ENCODE results near the gene ZNF687.
A peak's percentile ranks its signal among the peaks of the same experiment; 100 is the strongest.
"Not testable (repeated sequence)": the region's sequence is repeated elsewhere in the genome, so short reads cannot be mapped to it uniquely, and the experiment has no call there.

Gene ZNF687, protein sequence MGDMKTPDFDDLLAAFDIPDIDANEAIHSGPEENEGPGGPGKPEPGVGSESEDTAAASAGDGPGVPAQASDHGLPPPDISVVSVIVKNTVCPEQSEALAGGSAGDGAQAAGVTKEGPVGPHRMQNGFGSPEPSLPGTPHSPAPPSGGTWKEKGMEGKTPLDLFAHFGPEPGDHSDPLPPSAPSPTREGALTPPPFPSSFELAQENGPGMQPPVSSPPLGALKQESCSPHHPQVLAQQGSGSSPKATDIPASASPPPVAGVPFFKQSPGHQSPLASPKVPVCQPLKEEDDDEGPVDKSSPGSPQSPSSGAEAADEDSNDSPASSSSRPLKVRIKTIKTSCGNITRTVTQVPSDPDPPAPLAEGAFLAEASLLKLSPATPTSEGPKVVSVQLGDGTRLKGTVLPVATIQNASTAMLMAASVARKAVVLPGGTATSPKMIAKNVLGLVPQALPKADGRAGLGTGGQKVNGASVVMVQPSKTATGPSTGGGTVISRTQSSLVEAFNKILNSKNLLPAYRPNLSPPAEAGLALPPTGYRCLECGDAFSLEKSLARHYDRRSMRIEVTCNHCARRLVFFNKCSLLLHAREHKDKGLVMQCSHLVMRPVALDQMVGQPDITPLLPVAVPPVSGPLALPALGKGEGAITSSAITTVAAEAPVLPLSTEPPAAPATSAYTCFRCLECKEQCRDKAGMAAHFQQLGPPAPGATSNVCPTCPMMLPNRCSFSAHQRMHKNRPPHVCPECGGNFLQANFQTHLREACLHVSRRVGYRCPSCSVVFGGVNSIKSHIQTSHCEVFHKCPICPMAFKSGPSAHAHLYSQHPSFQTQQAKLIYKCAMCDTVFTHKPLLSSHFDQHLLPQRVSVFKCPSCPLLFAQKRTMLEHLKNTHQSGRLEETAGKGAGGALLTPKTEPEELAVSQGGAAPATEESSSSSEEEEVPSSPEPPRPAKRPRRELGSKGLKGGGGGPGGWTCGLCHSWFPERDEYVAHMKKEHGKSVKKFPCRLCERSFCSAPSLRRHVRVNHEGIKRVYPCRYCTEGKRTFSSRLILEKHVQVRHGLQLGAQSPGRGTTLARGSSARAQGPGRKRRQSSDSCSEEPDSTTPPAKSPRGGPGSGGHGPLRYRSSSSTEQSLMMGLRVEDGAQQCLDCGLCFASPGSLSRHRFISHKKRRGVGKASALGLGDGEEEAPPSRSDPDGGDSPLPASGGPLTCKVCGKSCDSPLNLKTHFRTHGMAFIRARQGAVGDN

GRCh38 chr1:151281969-151282882 lies at the start of gene ZNF687:
Gene ZNF687 (plus strand): TSS chr1:151282299. CDS start chr1:151286292, 3,993 bp downstream.
- peak; percentile 99 for DNase-seq

DNA sequence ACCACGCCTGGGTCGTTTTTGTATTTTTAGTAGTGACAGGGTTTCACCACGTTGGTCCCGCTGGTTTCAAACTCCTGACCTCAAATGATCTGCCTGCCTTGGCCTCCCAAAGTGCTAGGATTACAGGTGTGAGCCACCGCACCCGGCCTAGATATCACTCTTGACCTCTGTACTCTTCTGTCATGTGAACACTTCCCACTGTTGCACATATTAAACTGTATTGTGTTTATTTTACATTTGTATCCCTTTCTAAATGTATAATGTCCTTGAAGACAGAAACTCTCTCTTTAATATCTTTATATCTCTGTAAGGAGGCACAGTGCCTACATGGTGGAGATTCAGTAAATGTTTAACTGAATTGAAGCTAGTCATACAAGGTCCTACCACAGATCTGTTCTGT lies 46.9 kb upstream of the ZNF687 start:
- no peak for DNase-seq

GRCh38 chr1:151237678-151238466 lies 44.2 kb upstream of the ZNF687 start:
- DNase-seq: no peak

- no peak for DNase-seq
These were observed 43.7 kb upstream of the ZNF687 start for GRCh38 chr1:151238467-151238739.

GRCh38 chr1:151242442-151242841 lies 39.7 kb upstream of the ZNF687 start:
- no peak for DNase-seq

DNA sequence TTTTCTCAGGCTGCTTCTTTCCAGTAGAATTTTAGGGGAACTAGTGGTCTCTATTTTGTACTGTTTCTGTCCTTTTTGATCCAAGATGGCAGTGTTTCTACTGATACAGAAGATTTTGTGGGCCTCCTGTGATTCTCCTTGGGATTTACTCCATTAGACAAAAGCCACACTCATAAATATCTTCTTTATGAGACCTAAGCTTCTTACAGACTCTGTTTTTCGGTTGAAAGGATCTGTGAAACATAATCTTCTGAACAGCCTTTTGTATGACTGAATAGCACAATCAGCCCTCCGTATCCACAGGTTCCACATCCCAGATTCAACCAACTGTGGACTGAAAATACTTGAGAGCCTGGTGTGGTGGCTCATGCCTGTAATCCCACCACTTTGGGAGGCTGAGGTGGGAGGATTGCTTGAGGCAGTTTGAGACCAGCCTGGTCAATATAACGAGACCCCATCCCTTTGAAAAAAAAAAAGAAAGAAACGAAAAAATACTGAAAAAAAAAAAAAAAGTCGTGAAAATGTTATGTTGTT lies 38.3 kb upstream of the ZNF687 start:
- no peak for DNase-seq

GRCh38 chr1:151246786-151247185 lies 35.3 kb upstream of the ZNF687 start:
- no peak for DNase-seq

DNA sequence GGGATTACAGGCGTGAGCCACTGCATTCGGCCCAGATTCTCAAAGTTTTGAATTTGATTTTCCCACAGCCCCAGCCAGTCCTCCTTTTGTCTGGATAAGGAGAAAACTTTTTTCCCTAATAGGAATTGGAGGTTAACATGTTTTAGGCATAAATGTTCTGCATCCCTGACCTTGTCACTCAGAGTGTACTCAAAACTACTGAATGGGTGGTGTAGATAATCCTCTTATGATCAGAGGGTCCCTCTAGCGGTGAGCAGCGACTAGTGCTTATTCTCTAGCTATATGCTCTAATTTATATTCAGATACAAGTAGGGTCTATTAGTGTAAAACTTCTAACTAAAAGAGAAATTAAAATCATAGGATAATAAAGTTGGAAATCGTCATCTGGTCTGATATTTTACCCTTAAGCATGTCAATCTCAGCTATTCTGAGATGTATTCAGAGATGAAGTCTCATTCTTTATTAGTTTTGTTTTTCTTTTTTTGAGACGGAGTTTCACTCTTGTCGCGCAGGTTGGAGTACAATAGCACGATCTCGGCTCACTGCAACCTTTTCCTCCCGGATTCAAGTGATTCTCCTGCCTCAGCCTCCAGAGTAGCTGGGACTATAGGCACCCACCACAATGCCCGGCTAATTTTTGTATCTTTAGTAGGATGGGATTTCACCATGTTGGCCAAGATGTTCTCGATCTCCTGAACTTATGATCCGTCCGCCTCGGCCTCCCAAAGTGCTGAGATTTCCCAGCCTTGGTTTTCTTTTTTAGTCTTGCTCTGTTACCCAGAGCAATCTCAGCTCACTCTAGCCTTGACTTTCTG lies 30.2 kb upstream of the ZNF687 start:
- peak; percentile 80 for DNase-seq

DNA sequence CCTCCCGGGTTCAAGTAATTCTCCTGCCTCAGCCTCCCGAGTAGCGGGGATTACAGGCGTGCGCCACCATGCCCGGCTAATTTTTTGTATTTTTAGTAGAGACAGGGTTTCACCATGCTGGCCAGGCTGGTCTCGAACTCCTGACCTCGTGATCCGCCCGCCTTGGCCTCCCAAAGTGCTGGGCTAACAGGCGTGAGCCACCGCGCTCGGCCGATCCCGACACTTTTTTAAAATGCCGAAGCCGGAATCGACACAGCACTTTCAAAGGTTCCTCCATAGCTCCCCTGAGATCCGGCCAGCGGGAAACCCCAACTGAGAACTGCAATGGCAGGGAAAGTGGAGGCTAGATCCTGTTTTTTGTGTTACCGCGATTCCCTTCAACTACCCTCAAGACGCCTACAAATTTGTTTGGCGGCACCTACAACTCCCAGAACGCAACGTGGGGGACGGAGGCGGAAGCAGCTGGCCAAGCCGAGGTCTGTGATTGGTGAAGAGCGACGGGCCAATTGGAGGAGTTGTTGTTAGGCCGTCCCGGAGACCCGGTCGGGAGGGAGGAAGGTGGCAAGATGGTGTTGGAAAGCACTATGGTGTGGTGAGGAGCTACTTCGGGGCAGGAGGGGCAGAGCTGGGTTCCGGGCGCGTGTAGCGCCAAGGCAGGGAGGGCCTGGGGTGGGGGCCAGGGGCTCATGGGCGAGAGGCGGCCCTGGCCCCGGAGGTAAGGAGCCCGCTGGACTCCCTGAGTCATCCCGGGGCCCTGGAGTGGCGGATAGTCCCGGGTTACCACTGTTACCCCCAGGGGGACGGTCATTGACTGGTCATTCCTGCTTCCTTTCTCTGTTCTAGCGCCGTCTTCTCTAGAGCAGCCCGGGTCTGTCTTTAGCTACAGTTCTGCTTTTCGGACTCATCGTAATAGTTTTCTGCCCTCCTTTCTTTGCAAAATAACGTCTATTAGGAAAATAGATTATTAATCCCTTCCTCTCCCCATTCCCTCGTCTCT lies 27.6 kb upstream of the ZNF687 start, which contains the start of gene PSMD4:
Gene PSMD4 (plus strand): TSS at position 518 of the 997 bp plus-strand sequence. CDS start 49 bp downstream, at position 567.
- DNase-seq: peak; percentile 96

GRCh38 chr1:151255381-151255780 lies 26.7 kb upstream of the ZNF687 start:
- peak; percentile 7 for DNase-seq

- no peak for DNase-seq
These were observed 22.7 kb upstream of the ZNF687 start for GRCh38 chr1:151259351-151259750.

DNA sequence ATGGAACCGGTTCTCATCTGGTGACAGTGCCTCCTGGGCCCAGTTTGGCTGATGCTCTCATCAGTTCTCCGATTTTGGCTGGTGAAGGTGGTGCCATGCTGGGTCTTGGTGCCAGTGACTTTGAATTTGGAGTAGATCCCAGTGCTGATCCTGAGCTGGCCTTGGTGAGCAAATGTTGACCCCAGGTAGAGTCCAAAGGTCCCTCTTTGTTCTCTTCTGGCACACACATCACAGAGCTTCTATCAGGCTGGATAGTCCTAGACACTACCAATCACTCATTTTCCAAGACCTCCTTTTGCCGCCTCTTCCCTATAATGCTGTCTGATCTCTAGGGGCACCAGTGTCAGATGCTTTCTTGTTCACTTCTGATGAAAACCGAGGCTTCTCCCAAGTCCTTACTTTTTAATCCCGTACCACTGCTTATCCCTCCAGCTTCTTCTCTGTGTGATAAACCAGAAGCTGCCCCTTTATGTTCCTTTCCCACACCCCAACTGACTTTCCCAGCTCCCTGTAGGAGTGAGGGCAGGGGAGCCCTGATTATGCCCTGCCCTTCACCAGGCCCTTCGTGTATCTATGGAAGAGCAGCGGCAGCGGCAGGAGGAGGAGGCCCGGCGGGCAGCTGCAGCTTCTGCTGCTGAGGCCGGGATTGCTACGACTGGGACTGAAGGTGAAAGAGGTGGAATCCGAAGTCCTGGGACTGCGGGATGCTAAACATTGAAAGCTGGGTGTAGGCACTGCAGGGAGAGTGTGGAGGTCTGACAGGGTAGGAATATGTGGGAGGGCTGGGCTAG lies 16.5 kb upstream of the ZNF687 start:
- no peak for DNase-seq

GRCh38 chr1:151266315-151266714 lies 15.8 kb upstream of the ZNF687 start:
- no peak for DNase-seq

DNA sequence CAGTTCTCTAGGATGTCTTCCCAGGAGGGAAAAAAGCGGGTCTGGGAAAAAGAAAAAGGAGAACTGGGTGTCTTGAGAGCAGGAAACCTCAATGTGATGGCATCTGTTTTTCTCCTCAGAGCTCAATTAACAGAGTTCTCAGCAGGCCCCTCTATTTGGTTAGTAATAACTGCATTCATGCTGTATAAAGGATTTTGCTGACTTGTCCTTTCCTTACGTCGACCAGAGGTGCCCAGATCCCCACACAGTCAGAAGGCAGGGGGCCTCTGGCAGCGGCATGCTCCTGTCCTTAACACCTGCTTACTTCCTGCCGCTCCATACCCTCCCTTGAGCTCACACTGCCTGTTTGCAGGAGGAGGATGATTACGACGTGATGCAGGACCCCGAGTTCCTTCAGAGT lies 15.3 kb upstream of the ZNF687 start:
- no peak for DNase-seq

DNA sequence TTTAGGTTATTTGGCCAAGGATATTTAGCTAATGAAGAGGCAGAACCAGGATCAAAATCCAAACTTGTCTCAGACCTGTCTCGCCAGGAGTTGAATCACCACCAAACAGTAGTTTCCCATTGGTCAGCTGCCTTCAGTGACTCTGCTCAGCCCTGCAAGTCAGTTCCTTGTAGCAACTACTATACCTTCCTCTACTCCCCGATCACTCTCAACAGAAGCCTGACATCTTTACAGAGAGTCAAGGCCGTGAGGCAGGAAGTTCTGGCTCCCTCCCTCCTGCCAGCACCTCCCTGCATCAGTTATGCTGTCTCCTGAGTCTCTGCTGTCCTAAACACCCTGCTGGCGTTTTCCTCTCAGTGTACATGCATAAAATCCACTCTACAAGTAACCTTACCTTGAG lies 14.3 kb upstream of the ZNF687 start:
- DNase-seq: no peak

DNA sequence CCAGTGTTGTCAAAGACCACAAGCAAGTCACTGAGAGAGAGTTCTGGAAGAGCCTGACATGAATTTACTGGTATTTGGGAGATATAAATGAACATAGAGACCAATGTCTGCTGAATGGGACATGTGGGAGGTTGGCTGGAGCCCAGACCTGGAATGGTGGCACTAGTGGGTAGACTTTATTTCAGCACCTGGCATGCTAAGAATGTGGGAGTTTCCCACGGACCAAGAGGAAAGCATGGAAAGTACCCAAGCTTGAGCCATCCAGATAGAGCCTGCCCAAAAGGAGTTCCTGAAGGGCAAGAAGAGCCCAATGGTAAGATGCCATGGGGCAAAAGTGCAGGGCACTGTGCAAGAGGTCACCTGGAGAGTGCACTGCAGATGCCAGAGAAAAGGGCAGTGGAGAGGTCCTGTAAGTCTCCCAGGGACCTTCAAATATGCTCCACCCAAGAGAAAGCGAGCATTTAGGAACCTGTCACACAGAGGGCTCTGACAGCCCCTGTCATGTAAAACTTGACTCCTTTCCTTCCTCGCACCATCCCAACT lies 8.1 kb upstream of the ZNF687 start:
- DNase-seq: no peak

DNA sequence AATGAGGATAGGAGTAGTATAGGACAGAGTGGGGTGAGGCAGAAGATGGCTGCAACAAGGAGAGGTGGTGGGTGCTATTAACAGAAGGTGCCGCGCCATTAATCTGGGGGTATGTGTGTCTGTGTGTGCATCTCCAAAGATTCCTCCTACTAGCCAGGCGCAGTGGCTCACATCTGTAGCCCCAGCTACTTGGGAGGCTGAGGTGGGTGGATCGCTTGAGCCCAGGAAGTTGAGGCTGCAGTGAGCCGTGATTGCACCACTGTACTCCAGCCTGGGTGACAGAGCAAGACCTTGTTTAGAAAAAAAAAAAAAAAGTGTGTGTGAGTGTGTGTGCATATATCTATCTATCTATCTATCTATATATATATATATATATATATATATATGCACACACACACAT lies 6.8 kb upstream of the ZNF687 start:
- not testable (repeated sequence) for DNase-seq

DNA sequence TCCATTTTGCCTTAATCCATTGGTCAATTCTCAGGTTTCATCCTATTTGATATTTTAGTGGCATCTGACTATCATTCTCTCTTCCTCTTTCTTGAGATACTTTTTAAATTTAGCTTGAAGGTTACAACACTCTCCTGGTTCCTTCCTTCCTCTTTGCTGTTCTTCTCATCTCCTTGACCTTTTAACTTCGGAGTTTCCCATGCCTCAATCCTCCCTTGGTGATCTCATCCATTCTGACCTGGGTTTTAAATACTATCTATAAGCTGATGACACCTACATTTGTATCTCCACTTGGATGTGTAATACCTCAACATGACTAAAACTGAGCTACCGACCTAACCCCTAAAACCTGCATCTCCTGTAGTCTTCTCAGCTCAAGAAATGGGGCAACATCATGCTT lies 4.8 kb upstream of the ZNF687 start:
- DNase-seq: no peak

Measured in CD4-positive, alpha-beta T cell treated with Interleukin-12 subunit alpha and Interleukin-12 subunit beta, for 1 hour (primary cell).